ENCODE data around the gene NUP62. TPM values are rescaled to one million over a fixed set of nuclear protein-coding genes. Genes with fewer than 3 reads are reported as not detected.

NUP62 gene
- total and polyA plus RNA-seq, 10 donors, result 17.3 to 60.9 (median 46.1) TPM

DNA sequence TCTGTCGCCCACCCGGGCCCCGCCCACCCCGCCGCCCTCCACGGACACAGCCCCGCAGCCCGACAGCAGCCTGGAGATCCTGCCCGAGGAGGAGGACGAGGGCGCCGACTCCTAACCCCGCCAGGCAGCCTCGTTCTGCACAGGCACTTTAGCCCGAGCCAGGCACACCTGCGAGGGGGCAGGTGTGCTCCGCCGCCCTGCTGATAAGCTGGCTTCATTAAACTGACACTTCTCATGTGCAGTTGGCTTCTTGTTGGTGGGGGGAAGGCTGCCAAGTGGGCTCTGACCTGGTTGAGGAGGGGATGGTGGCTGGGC lies 40.8 kb downstream of the NUP62 start:
- Histone ChIP-seq H3K27ac (no peak overlapping the region), H3K27me3 (replicated peaks in 1 of 7) (peaks cover 0 to 10% (median 0%) of the 10 kb centered on the region in 7 donors), H3K36me3 (peaks cover 0 to 60% (median 24%) of the 10 kb centered on the region in 6 donors), H3K4me1 (peaks cover 0 to 41% (median 24%) of the 10 kb centered on the region in 6 donors), H3K4me3 (no peak overlapping the region), H3K9me3 (no peaks in the 10 kb centered on the region)
- DNase-seq, result no peak
- TF ChIP-seq, protein P1, sequence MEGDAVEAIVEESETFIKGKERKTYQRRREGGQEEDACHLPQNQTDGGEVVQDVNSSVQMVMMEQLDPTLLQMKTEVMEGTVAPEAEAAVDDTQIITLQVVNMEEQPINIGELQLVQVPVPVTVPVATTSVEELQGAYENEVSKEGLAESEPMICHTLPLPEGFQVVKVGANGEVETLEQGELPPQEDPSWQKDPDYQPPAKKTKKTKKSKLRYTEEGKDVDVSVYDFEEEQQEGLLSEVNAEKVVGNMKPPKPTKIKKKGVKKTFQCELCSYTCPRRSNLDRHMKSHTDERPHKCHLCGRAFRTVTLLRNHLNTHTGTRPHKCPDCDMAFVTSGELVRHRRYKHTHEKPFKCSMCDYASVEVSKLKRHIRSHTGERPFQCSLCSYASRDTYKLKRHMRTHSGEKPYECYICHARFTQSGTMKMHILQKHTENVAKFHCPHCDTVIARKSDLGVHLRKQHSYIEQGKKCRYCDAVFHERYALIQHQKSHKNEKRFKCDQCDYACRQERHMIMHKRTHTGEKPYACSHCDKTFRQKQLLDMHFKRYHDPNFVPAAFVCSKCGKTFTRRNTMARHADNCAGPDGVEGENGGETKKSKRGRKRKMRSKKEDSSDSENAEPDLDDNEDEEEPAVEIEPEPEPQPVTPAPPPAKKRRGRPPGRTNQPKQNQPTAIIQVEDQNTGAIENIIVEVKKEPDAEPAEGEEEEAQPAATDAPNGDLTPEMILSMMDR (IDR thresholded peaks at IDR 0.05 in 8 of 11, conservative IDR thresholded peaks at IDR 0.05 in 3 of 11), result no peak
- TF ChIP-seq POLR2AphosphoS5 (IDR thresholded peaks at IDR 0.05) (no peak), POLR2A (IDR thresholded peaks at IDR 0.05) (no peak)
- 78 to 94% (median 93%) methylated on average over 6 to 18 of the region's 18 CpGs for WGBS, 5 donors
- intact Hi-C loops (cut with DNase I; ENCODE audit: low total_unique reads), result no loop called here

DNA sequence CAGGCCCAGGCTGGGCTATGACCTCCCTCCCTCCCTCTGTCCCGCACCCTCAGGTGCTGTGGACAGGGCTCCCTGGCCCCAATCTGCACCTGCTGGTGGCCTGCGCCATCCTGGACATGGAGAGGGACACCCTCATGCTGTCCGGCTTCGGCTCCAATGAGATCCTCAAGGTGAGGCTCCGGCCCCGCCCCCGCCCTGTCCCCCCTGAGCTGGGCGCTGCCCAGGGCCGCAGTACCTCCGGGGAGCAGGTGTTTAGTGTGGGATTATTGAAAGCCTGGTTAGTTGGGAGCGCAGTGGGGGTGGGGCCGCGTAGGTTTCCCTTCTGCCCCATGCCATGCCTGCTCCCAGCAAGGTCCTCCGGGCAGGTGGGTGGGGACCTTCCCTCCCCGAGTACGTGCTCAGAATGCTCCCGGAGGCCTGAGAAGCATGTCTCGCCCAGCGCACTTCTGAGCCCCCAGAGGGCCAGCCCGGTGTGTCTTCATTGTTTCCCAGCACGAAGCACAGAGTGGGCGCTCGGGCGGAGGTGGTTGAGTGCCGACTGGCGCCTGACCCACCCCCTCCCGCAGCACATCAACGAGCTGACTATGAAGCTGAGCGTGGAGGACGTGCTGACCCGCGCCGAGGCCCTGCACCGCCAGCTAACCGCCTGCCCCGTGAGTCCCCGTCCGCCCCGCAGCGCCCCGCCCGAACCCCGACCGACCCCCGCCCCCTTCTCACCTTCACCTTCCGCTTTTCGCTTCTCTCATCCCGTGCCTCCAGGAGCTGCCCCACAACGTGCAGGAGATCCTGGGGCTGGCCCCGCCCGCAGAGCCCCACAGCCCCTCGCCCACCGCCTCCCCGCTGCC lies 41.4 kb downstream of the NUP62 start:
- Histone ChIP-seq H3K27me3 (replicated peaks in 1 of 7) (peaks cover 0 to 10% (median 0%) of the 10 kb centered on the region in 7 donors), H3K36me3 (peaks cover 0 to 66% (median 30%) of the 10 kb centered on the region in 6 donors), H3K9me3 (no peaks in the 10 kb centered on the region), H3K4me1 (peaks cover 0 to 41% (median 24%) of the 10 kb centered on the region in 6 donors), H3K27ac (peak overlapping the region in 3 of 8 donors; percentile 7 to 43 (median 21)), H3K4me3 (no peak overlapping the region)
- 74 to 91% (median 87%) methylated on average over 44 to 54 of the region's 54 CpGs for WGBS, 5 donors
- intact Hi-C loops (cut with DNase I; ENCODE audit: low total_unique reads), result no loop called here
- TF ChIP-seq POLR2AphosphoS5 (IDR thresholded peaks at IDR 0.05) (peak in 2 of 3 donors; percentile 32 to 48), POLR2A (IDR thresholded peaks at IDR 0.05) (no peak)
- TF ChIP-seq, protein P1 (IDR thresholded peaks at IDR 0.05 in 8 of 11, conservative IDR thresholded peaks at IDR 0.05 in 3 of 11), result no peak
- DNase-seq, result peak; percentile 73

DNA sequence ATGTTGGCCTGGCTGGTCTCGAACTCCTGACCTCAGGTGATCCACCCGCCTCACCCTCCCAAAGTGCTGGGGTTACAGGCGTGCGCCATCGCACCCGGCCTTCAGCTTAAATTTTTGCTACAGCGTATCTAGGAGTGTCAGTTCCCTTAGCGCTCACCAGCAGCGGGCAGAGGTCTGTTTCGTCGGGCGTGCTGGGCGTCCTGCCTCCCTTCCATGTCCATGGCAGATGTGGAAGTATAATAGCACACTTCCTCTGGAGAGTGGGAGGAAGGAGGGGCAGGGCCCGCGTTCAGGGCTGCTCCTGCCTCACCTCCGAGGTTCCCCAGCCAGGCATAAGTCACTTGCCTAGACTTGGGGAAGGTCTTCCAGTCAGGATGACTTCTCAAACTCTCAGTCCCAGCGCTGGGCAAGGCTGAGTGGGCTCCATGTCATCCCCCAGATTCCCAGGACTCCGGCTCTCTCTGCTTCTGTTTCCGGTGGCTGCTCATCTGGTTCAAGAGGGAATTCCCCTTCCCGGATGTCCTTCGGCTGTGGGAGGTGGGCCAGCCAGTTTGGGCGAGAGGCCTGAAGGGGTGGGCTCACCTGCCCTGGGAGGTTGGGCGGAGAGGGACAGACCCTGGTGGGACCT lies 42.2 kb downstream of the NUP62 start:
- Histone ChIP-seq H3K27ac (peak overlapping the region in 6 of 8 donors; percentile 7 to 48 (median 20)), H3K9me3 (no peaks in the 10 kb centered on the region), H3K4me1 (peaks cover 0 to 41% (median 24%) of the 10 kb centered on the region in 6 donors), H3K27me3 (replicated peaks in 1 of 7) (peaks cover 0 to 10% (median 0%) of the 10 kb centered on the region in 7 donors), H3K36me3 (peaks cover 0 to 73% (median 37%) of the 10 kb centered on the region in 6 donors), H3K4me3 (no peak overlapping the region)
- TF ChIP-seq POLR2A (IDR thresholded peaks at IDR 0.05) (no peak), POLR2AphosphoS5 (IDR thresholded peaks at IDR 0.05) (peak in 2 of 3 donors; percentile 12 to 48)
- no peak for DNase-seq
- intact Hi-C loops (cut with DNase I; ENCODE audit: low total_unique reads), result no loop called here
- WGBS, 5 donors, result 53 to 76% (median 70%) methylated on average over 17 to 23 of the region's 23 CpGs

DNA sequence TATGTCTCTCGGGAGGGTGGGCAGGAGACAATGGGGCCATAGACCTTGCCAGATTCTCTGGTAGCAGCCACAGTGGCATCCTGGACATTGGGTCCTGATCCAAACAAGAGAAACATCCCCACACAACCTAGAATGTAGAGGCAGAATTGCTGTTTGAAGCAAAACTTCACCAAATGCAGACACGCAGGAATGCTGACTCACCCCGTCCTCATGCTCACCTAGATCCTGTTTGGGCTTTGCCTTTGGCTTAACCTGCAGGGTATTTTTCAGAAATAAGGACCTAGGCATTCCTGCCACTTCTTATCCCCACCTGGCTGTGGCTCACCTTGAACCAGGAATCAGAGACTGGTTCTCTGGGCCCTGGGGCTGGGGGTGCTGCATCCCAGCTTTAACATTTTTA lies 44.5 kb downstream of the NUP62 start:
- Histone ChIP-seq H3K4me1 (peaks cover 0 to 28% (median 15%) of the 10 kb centered on the region in 6 donors), H3K9me3 (no peaks in the 10 kb centered on the region), H3K36me3 (peaks cover 9 to 97% (median 61%) of the 10 kb centered on the region in 6 donors), H3K4me3 (no peak overlapping the region), H3K27ac (no peak overlapping the region), H3K27me3 (replicated peaks in 1 of 7) (no peaks in the 10 kb centered on the region)
- no peak for TF ChIP-seq POLR2AphosphoS5 (IDR thresholded peaks at IDR 0.05)
- TF ChIP-seq, protein P1 (IDR thresholded peaks at IDR 0.05 in 8 of 11, conservative IDR thresholded peaks at IDR 0.05 in 3 of 11), result no peak
- no peak for TF ChIP-seq POLR2A (IDR thresholded peaks at IDR 0.05)
- intact Hi-C loops (cut with DNase I; ENCODE audit: low total_unique reads), result no loop called here
- DNase-seq, result no peak
- WGBS, 5 donors, result 83 to 95% (median 93%) methylated on average over 3 of the region's 3 CpGs

Data from spleen (tissue), 11 donors.